HEK293 (cell line): ENCODE measurements around the gene ASPSCR1.
A peak's percentile ranks its signal among the peaks of the same experiment; 100 is the strongest.

Source experiments
- CTCF ChIA-PET: fragments of 350-600 bp; formaldehyde crosslinking; extraction: SDS; loops from one replicate; lab custom pipeline; 2021; ENCODE audit warnings: antibody characterized with exemption; lab: Yijun Ruan, JAX
- POLR2A ChIA-PET: fragments of 300-600 bp; formaldehyde crosslinking; extraction: SDS; loops from one replicate; lab custom pipeline; 2020; ENCODE audit warnings: antibody characterized with exemption, inconsistent platforms; lab: Yijun Ruan, JAX
- H3K27ac ChIP-seq: fragments of 200-500 bp; sonication (Bioruptor generic); 2 replicates; pipeline ENCODE4 v1.5.1; 2014; ENCODE audit warnings: low read depth, low read length, control low read depth, inconsistent platforms; ENCODE audit errors: extremely low read depth
- H3K36me3 ChIP-seq, 2 experiments: fragments of 200-500 bp in 1 of 2; sonication (Bioruptor generic) in 1 of 2; 1 replicate in 1 of 2; 2 replicates in 1 of 2; pipeline ENCODE4 v1.5.1; 2014 to 2017; ENCODE audit warnings: inconsistent platforms in 2 of 2, low read length in 2 of 2; ENCODE audit not compliant: control insufficient read depth in 2 of 2, insufficient read depth in 1 of 2
- H3K4me1 ChIP-seq: fragments of 200-500 bp; sonication (Bioruptor generic); 2 replicates; pipeline ENCODE4 v1.5.1; 2014; ENCODE audit warnings: mild to moderate bottlenecking, low read length, inconsistent platforms; ENCODE audit not compliant: control insufficient read depth, insufficient read depth
- H3K4me3 ChIP-seq: 2 replicates; pipeline ENCODE4 v1.5.1; 2011; ENCODE audit warnings: low read depth, mild to moderate bottlenecking, control low read depth, low read length, moderate library complexity
- H3K9me3 ChIP-seq: fragments of 200-500 bp; sonication (Bioruptor generic); 2 replicates; pipeline ENCODE4 v1.5.1; 2014; ENCODE audit warnings: low read depth, low read length, inconsistent platforms; ENCODE audit not compliant: control insufficient read depth, insufficient read depth
- BCL11B ChIP-seq: fragments of 450-650 bp; formaldehyde crosslinking; IDR thresholded peaks from 2 replicates; pipeline ENCODE4 v1.5.1; 2016; ENCODE audit warnings: low read depth, missing biosample characterization, missing genetic modification characterization
- KLF8 ChIP-seq: fragments of 450-650 bp; formaldehyde crosslinking; IDR thresholded peaks from 2 replicates; pipeline ENCODE4 v1.5.1; 2016; ENCODE audit warnings: missing biosample characterization, missing genetic modification characterization
- YY1 ChIP-seq: fragments of 450-650 bp; formaldehyde crosslinking; IDR thresholded peaks from 2 replicates; pipeline ENCODE4 v1.5.1; 2018; ENCODE audit warnings: missing biosample characterization, missing genetic modification characterization
- ZBTB17 ChIP-seq: fragments of 450-650 bp; formaldehyde crosslinking; IDR thresholded peaks from 2 replicates; pipeline ENCODE4 v1.5.1; 2016; ENCODE audit warnings: missing biosample characterization, missing genetic modification characterization
- ZNF146 ChIP-seq: fragments of 450-650 bp; formaldehyde crosslinking; IDR thresholded peaks from 2 replicates; pipeline ENCODE4 v1.5.1; 2016; ENCODE audit warnings: missing biosample characterization, missing genetic modification characterization
- ZNF169 ChIP-seq: fragments of 450-650 bp; formaldehyde crosslinking; IDR thresholded peaks from 2 replicates; pipeline ENCODE4 v1.5.1; 2016; ENCODE audit warnings: missing biosample characterization, missing genetic modification characterization
- ZNF221 ChIP-seq: fragments of 450-650 bp; formaldehyde crosslinking; IDR thresholded peaks from 2 replicates; pipeline ENCODE4 v1.5.1; 2017; ENCODE audit warnings: missing biosample characterization, missing genetic modification characterization, borderline replicate concordance
- ZNF473 ChIP-seq: fragments of 450-650 bp; formaldehyde crosslinking; IDR thresholded peaks from 2 replicates; pipeline ENCODE4 v1.5.1; 2017; ENCODE audit warnings: missing biosample characterization, missing genetic modification characterization
- ZNF654 ChIP-seq: fragments of 450-650 bp; formaldehyde crosslinking; IDR thresholded peaks from 2 replicates; pipeline ENCODE4 v1.5.1; 2016; ENCODE audit warnings: low read depth, missing biosample characterization, missing genetic modification characterization
- ZNF677 ChIP-seq: fragments of 450-650 bp; IDR thresholded peaks from 2 replicates; pipeline ENCODE4 v1.5.0; 2018; ENCODE audit warnings: missing biosample characterization, mild to moderate bottlenecking, missing genetic modification characterization, moderate library complexity
- ZNF76 ChIP-seq: fragments of 450-650 bp; formaldehyde crosslinking; IDR thresholded peaks from 2 replicates; pipeline ENCODE4; 2016; ENCODE audit warnings: low read depth, missing biosample characterization, missing genetic modification characterization, borderline replicate concordance
- ZNF792 ChIP-seq: fragments of 450-650 bp; formaldehyde crosslinking; IDR thresholded peaks from 2 replicates; pipeline ENCODE4 v1.5.1; 2016; ENCODE audit warnings: missing biosample characterization, missing genetic modification characterization
- TF ChIP-seq, protein P1 (sequence below): fragments of 450-650 bp; formaldehyde crosslinking; IDR thresholded peaks from 2 replicates; pipeline ENCODE4 v1.5.1; 2016; ENCODE audit warnings: missing biosample characterization, missing genetic modification characterization
- TF ChIP-seq, protein P2 (sequence below): fragments of 450-650 bp; formaldehyde crosslinking; IDR thresholded peaks from 2 replicates; pipeline ENCODE4 v1.5.1; 2017; ENCODE audit warnings: missing biosample characterization, mild to moderate bottlenecking, missing genetic modification characterization, moderate library complexity
- TF ChIP-seq, protein P3 (sequence below): fragments of 450-650 bp; formaldehyde crosslinking; IDR thresholded peaks from 2 replicates; pipeline ENCODE4 v1.5.1; 2017; ENCODE audit warnings: missing biosample characterization, missing genetic modification characterization
- TF ChIP-seq, protein P4 (sequence below): fragments of 450-650 bp; formaldehyde crosslinking; IDR thresholded peaks from 2 replicates; pipeline ENCODE4 v1.5.1; 2017; ENCODE audit warnings: missing biosample characterization, missing genetic modification characterization
- TF ChIP-seq, protein P5 (sequence below): sonication (generic); formaldehyde crosslinking; IDR thresholded peaks from 2 replicates; pipeline ENCODE4 v1.8.1; 2022; ENCODE audit warnings: mild to moderate bottlenecking, moderate library complexity, missing genetic modification reagents
- TF ChIP-seq, protein P6 (sequence below): fragments of 450-650 bp; formaldehyde crosslinking; IDR thresholded peaks from 2 replicates; pipeline ENCODE4 v1.5.1; 2016; ENCODE audit warnings: missing biosample characterization, missing genetic modification characterization

The ASPSCR1 gene

DNA sequence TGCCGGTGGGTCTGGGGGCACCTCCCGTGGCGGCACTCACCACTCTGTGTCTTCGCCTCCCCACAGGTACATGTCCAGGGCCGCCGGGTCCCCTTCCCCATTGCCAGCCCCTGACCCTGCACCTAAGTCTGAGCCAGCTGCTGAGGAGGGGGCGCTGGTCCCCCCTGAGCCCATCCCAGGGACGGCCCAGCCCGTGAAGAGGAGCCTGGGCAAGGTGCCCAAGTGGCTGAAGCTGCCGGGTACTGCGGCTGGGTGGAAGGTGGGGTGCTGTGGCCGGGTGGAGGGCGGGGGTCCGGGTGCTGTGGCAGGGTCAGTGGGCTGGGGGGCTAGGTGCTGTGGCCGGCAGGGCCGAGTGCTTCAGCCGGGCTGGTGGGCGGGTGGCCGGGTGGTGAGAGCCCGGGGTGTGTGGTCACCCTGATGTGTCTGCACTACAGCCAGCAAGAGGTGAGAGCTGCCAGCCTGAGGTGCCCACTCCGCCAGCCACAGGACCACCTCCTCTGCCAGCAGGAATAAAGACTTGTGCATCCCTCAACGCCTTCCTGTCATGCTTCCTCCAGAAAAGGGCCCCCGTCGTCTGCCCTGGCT is 39.5 kb downstream of the ASPSCR1 start:
- TF ChIP-seq, protein P1, sequence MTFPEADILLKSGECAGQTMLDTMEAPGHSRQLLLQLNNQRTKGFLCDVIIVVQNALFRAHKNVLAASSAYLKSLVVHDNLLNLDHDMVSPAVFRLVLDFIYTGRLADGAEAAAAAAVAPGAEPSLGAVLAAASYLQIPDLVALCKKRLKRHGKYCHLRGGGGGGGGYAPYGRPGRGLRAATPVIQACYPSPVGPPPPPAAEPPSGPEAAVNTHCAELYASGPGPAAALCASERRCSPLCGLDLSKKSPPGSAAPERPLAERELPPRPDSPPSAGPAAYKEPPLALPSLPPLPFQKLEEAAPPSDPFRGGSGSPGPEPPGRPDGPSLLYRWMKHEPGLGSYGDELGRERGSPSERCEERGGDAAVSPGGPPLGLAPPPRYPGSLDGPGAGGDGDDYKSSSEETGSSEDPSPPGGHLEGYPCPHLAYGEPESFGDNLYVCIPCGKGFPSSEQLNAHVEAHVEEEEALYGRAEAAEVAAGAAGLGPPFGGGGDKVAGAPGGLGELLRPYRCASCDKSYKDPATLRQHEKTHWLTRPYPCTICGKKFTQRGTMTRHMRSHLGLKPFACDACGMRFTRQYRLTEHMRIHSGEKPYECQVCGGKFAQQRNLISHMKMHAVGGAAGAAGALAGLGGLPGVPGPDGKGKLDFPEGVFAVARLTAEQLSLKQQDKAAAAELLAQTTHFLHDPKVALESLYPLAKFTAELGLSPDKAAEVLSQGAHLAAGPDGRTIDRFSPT, result peak; percentile 59
- TF ChIP-seq, protein P2, sequence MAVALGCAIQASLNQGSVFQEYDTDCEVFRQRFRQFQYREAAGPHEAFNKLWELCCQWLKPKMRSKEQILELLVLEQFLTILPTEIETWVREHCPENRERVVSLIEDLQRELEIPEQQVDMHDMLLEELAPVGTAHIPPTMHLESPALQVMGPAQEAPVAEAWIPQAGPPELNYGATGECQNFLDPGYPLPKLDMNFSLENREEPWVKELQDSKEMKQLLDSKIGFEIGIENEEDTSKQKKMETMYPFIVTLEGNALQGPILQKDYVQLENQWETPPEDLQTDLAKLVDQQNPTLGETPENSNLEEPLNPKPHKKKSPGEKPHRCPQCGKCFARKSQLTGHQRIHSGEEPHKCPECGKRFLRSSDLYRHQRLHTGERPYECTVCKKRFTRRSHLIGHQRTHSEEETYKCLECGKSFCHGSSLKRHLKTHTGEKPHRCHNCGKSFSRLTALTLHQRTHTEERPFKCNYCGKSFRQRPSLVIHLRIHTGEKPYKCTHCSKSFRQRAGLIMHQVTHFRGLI (tag by site-specific recombination), result no peak
- POLR2A ChIA-PET, result interaction anchor here (0.9 to 4.7 kb wide), 3 partner anchors 13 to 333 kb away, joined by 3 to 13 read pairs (median 4); partner anchors contain the start of genes ARL16 and HGS
- Histone ChIP-seq H3K4me1 (no peaks in the 10 kb centered on the region; the same call in 1 of the 2 replicates), H3K4me3 (no peak overlapping the region), H3K36me3 (peaks cover 0 to 20% of the 10 kb centered on the region in 2 experiments; a peak in 1 of 3 replicates), H3K9me3 (no peaks in the 10 kb centered on the region), H3K27ac (0 out of 2 replicates have a peak overlapping the region, but pooled peaks have one; percentile 8)
- CTCF ChIA-PET, result interaction anchor here (1.6 to 7.6 kb wide), 2 partner anchors 57 kb away, joined by 6 to 105 read pairs; partner anchors contain the start of gene NOTUM

DNA sequence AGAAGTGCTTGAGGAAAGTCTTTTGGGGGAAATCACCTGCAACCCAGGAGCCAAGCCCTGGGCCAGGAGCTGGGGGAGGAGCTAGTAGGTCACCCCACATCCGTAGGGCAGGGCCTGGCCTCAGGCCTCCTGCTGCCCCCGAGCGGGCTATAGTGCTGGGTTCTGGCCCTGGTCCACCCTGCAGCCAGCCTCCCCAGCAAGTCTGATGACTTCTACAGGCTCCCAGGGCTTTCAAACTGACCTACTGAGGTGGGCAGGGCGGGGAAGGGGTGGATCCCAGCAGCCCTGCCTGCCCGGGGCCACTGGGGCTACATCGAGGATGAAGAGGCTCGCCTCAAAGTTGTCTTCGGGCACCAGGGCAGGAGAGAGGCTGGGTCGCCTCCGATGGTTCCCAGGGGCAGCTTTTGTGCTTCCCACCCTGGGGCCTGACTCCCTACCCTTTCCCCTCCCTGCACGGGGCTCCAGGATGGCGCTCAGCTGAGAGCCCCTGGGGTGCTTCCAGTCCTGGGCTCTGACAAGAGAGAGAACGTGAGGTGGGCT is 40.3 kb downstream of the ASPSCR1 start:
- Histone ChIP-seq H3K4me3 (no peak overlapping the region), H3K9me3 (no peaks in the 10 kb centered on the region), H3K36me3 (peaks cover 0 to 20% of the 10 kb centered on the region in 2 experiments; a peak in 1 of 3 replicates), H3K4me1 (no peaks in the 10 kb centered on the region; the same call in 1 of the 2 replicates), H3K27ac (0 out of 2 replicates have a peak overlapping the region, but pooled peaks have one; percentile 8)
- ChIA-PET CTCF (interaction anchor here (7.6 kb wide), 1 partner anchor 57 kb away, joined by 105 read pairs; the partner anchor contains the start of gene NOTUM), POLR2A (interaction anchor here (0.9 to 4.7 kb wide), 3 partner anchors 14 to 334 kb away, joined by 3 to 13 read pairs (median 4); partner anchors contain the start of genes ARL16 and HGS)
- TF ChIP-seq, protein P3, sequence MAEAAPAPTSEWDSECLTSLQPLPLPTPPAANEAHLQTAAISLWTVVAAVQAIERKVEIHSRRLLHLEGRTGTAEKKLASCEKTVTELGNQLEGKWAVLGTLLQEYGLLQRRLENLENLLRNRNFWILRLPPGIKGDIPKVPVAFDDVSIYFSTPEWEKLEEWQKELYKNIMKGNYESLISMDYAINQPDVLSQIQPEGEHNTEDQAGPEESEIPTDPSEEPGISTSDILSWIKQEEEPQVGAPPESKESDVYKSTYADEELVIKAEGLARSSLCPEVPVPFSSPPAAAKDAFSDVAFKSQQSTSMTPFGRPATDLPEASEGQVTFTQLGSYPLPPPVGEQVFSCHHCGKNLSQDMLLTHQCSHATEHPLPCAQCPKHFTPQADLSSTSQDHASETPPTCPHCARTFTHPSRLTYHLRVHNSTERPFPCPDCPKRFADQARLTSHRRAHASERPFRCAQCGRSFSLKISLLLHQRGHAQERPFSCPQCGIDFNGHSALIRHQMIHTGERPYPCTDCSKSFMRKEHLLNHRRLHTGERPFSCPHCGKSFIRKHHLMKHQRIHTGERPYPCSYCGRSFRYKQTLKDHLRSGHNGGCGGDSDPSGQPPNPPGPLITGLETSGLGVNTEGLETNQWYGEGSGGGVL (tag by site-specific recombination), result no peak
- no peak for TF ChIP-seq ZNF146 (tag by site-specific recombination)
- TF ChIP-seq ZNF76 (tag by site-specific recombination), result no peak
- TF ChIP-seq ZNF169 (tag by site-specific recombination), result no peak
- no peak for TF ChIP-seq ZNF792
- no peak for TF ChIP-seq YY1 (tag by site-specific recombination)
- TF ChIP-seq ZNF221, result no peak
- TF ChIP-seq ZNF473 (tag by site-specific recombination), result no peak
- no peak for TF ChIP-seq ZNF677

DNA sequence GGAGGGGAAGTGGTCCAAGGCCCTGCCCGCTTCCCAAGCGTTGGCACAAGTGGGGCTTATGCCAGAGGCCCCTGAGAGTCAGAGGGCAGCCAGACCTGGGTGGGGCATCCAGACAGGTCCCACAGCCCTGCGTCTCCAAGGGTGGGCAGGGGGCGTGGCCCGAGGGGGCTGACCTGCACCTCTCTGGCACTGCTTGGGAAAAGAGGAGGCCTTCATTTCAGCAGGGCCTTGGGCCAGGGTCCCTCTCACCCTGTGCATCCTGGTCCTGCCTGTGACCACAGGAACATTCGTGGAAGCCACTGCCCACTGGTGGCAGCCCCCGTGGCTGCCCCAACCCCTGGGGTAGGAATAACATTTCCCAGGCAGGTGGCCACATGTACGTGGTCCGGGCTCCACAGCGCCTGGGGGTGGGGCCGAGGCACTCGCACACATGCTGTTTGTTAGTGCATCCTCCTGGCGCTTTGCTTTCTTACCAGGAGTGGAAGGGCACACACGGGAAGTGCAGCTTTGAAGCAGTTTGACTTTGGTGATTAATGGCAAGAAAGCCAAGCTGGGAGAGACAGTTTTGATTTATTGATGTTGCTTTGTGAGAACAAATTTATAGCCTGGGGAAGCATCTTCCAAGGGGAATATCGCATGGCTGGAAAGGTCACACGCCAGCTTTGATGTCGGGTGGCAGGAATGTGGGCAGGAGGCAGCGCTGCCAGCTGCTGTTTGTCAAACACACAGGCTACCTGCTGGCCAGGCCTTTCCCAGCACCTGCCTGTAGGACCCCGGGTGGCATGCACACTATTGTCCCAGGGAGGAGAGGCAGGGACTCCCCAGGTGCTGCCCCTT is 40.9 kb downstream of the ASPSCR1 start:
- CTCF ChIA-PET, result interaction anchor here (0.7 to 7.6 kb wide), 9 partner anchors 13 to 298 kb away, joined by 3 to 105 read pairs (median 3); partner anchors contain the start of genes NOTUM and RAC3
- POLR2A ChIA-PET, result interaction anchor here (0.5 to 4.7 kb wide), 3 partner anchors 14 to 213 kb away, joined by 4 to 13 read pairs (median 4); no protein-coding TSS in a partner anchor
- H3K4me3 ChIP-seq, result no peak overlapping the region
- H3K4me1 ChIP-seq, result no peaks in the 10 kb centered on the region; the same call in 1 of the 2 replicates
- H3K9me3 ChIP-seq, result no peaks in the 10 kb centered on the region
- H3K27ac ChIP-seq, result no peak overlapping the region
- peaks cover 0 to 20% of the 10 kb centered on the region in 2 experiments; a peak in 1 of 3 replicates for H3K36me3 ChIP-seq
- TF ChIP-seq BCL11B (tag by site-specific recombination) (no peak), KLF8 (no peak), ZNF654 (no peak), ZBTB17 (no peak)
- TF ChIP-seq, protein P4, sequence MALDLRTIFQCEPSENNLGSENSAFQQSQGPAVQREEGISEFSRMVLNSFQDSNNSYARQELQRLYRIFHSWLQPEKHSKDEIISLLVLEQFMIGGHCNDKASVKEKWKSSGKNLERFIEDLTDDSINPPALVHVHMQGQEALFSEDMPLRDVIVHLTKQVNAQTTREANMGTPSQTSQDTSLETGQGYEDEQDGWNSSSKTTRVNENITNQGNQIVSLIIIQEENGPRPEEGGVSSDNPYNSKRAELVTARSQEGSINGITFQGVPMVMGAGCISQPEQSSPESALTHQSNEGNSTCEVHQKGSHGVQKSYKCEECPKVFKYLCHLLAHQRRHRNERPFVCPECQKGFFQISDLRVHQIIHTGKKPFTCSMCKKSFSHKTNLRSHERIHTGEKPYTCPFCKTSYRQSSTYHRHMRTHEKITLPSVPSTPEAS, result peak; percentile 13; the same call in 1 of the 2 replicates
- TF ChIP-seq, protein P5, sequence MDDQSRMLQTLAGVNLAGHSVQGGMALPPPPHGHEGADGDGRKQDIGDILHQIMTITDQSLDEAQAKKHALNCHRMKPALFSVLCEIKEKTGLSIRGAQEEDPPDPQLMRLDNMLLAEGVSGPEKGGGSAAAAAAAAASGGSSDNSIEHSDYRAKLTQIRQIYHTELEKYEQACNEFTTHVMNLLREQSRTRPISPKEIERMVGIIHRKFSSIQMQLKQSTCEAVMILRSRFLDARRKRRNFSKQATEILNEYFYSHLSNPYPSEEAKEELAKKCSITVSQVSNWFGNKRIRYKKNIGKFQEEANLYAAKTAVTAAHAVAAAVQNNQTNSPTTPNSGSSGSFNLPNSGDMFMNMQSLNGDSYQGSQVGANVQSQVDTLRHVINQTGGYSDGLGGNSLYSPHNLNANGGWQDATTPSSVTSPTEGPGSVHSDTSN (CRISPR knock-in tag), result peak; percentile 44; the same call in 1 of the 2 replicates
- TF ChIP-seq, protein P6, sequence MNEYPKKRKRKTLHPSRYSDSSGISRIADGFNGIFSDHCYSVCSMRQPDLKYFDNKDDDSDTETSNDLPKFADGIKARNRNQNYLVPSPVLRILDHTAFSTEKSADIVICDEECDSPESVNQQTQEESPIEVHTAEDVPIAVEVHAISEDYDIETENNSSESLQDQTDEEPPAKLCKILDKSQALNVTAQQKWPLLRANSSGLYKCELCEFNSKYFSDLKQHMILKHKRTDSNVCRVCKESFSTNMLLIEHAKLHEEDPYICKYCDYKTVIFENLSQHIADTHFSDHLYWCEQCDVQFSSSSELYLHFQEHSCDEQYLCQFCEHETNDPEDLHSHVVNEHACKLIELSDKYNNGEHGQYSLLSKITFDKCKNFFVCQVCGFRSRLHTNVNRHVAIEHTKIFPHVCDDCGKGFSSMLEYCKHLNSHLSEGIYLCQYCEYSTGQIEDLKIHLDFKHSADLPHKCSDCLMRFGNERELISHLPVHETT, result no peak
